SIG-M5 (cell line): Measurements from ENCODE around the gene SPRYD3.
"Not testable (repeated sequence)": the region's sequence is repeated elsewhere in the genome, so short reads cannot be mapped to it uniquely, and the experiment has no call there.

Experiments
- DNase-seq: peaks from one replicate; lab custom pipeline; 2025; lab: John Stamatoyannopoulos, UW

Gene SPRYD3

DNA sequence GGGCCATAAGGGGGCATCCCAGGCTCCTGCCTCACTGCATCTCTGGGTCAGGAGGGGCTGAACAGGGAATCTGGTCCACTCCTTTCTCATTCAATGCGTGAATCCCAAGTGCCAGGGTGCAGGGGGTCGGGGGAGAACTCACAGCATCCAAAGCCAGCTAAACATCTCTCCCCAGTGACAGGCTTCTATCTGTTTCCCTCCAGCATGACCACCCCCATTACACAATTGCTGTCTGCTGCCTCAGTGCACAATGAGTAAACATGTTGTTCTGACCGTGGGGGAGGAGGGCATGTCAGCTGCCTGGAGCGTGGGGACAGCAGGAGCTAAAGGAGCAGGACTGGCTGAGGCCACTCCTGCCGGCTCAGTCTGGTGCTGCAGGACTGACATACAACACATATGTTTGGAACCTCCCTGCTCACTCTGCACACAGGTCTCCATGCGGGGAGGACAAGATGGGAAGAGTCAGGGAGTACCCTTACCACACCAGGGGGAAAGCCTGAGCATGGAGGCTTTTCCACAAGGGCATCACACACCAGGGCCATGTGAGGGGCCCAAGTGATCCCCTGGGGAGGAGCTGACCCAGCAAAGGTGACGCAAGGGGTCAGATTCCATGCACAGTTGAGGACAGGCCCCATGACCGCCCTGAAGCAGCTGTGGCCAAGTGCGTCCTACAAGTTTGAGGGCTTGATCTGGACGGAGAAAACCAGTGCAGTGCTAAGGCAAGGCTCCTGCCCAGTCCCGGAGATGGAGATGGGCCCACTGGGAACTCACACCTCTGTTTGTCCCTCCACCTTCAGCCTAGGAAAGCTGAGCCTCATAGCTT, 27.9 kb downstream of the SPRYD3 start:
- no peak for DNase-seq

DNA sequence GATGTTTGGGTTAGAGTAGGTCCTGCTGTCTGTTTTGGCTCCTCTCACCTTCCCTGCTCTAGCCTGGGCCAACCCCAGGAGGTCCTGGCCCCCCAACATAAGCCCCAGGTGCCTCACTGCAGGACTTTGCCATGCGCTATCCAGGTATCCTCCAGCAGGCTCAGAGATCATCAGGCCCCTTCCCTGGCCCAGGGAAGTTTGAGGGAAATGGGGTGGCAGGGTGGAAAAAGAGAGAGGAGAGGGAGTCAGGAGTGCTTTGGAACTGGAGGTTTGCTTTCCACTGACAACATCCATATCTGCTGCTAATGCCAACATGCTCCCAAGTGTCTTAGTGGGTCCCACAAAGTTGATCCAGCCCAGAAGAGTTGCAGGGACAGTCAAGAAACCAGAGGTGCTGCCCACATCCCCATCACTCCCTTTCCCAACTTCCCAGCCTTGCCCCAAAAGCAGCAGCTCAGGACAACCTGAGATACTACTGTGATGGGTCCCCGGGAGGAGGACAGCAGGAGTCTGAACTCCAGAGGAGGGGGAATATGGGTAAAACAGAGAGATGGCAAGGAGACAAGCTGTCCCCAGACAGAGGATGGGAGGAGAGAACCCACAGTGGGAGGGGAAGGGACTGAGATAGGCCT, 28.6 kb downstream of the SPRYD3 start:
- DNase-seq, result no peak

DNA sequence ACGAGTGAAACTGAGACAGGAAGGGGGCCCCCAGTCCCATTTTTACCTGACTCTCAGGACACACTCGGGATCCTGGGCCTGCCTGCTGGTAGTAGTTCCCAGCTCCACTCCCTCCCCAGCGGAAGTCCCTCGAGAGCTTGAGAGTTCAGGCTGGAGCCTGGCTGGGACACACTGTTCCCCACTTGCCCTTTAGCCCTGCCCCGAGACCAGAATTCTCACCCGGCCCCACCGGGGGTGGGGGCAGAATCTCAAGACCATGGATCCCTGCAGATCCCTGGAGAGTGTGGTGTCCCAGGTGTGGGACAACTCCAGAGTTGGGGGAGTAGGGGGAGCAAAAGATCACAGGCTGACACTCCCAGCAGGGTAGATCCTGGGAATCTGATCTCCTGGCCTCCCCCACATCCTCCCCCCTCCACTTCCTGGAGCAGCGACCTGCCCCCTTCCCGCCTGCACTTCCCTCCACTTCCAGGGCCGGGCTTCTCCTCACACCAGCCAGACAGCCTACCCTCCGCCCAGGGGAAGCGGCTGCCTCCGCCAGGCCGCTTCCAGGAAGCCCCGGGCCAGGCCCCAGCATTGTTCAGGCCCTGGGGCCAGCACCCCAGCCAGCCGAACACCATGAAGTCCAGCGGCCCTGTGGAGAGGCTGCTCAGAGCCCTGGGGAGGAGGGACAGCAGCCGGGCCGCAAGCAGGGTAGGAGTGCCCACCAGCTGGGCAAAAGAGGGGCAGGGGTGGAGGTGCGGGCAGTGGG, 29.4 kb downstream of the SPRYD3 start, which contains the start of gene TNS2:
Gene TNS2 (plus strand): TSS at position 495 of the 748 bp plus-strand sequence. CDS start 121 bp downstream, at position 616.
- DNase-seq, result no peak

DNA sequence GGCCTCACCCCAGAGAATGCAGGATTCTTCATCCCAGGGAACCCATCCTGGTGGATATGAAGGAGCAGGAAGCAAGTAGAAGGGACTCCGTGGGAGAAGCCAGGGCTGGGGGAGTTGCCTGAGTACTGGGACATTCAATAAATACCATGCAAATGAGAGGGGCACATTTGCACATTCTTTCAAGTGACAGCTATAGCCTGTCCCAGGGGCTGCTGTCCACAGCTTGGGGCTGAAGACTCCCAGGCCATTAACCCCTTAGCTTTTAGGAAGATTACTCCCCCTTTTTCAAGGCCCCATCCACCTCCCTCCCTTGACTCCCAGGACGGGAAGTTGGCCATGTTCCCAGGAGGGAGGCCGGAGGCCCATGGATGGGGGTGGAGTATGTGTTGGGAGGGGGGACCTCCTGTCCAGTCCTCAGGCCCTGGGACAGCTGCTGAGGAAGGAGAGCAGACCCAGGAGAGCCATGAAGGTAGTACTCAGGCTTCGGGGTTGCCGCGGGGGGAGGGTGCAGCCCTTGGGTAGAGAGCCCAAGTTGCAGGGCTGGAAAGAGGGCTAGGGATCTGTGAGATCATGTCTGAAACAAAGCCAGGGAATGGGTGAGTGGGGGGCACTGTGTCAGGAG, 30.3 kb downstream of the SPRYD3 start:
- no peak for DNase-seq

DNA sequence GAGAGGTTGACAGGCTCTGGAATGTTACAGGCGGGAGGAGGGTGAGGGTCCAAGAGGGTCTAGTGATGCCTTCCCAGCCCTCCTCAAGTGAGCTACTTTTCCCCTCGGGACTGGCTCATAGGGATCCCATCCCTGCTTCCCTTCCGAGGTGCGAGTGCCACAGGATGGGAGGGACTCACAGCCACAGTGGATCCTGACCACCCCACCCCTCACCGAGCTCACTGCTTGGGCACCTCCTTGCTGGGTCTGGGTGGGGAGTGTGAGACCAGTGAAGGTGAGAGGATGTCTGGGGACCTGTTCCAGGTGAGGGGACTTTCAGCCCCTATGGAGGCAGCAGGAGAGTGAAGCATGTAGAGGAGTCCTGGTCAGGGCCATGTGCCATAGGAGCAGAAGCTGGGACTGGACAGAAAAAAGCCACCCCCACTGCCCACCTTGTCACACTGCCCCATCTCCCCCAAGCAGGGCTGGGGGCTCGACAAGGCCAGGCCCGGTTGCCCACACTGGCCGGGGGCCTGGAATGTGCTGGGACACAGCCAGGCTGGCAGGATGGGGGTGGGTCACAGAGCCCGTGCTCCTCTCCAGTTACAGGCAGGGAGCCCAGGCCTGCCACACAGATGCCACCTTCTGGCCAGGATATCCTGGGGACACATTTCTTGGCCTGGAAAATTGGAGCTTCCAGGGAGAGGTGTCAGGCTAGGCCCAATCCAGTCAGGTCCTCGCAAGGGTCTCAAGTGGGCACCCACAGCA, 31.0 kb downstream of the SPRYD3 start:
- DNase-seq, result no peak

DNA sequence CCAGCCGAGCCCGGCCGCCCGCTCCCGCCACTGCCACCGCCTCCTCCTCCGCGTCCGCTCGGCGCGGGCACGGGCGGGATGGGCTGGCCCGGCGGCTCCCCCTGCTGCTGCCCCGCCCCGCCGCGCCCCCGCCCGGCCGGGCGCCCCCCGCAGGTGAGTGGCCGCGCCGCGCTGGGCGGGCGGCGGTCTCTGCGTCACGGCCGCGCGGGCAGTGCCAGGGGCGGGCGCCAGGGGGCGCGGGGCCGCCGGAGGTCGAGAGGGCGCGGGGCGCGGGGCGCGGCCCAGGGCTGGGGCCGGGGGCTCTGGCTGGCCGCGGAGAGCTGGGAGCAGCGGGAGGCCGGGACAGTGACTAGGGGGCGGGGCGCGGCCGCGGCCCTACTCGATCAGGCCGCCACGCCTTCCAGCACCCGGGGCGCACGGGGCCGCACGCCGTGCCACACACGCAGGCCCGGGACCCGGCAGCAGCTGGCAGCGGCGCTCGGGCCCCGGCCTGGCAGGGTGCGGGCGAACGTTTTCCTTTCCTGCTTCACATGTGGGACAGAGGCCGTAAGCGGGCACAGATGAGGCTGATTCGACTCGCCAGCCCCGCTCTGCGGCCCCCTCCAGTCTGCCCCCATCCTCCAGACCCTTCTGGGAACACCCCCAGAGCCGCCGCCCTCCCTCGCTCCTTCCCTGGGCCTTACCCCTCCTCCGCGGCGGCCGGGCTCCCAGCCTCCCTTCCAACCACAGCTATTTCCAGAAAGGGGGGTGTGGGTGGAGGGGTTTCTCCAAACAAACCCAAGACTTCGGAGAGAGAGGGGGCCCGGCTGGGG, 31.8 kb downstream of the SPRYD3 start:
- DNase-seq, result no peak

DNA sequence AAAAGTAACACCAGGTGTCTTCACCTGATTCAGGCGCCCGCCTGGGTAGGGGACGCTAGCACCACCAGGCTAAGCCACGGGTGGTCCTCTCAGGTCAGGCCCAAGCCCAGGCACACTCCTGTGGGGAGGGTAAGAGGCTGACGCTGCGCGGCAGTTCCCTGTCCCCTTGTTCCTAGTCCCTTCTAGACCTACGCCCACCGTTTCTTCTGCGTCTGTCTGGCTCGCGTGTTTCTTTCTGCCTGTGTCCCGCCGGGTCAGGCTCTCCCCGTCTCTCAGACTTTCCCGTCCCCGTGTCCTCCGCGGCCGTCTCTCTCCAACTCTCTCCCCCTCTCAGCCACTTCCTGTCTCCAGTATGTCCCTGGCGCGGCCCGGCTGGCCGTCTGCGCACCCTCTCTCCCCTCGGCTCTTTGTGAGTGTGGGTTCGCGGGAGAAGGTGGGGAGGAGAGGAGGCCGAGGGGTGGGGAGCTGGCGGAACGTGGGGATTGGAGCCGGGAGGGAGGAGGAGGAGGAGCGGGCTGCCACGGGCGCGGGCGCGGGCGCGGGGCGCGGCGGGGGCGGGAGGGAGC, 32.5 kb downstream of the SPRYD3 start:
- no peak for DNase-seq

DNA sequence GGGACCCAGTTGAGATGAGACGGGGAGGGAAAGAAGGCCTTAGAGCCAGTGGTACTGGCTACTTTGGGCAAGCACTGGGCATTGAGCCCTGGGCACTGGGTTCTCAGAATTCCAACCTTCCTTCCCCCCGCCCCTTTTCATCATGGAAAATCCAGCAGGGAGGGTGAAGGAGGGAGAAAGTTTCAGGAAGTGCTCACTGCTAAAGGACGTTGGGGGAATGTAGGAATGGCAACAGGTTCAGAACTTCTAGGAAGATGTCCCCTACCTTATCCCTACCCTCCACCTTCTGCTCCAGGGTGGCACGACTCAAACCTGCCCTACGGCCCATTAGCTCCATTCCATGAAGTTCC, 33.5 kb downstream of the SPRYD3 start:
- DNase-seq, result no peak

DNA sequence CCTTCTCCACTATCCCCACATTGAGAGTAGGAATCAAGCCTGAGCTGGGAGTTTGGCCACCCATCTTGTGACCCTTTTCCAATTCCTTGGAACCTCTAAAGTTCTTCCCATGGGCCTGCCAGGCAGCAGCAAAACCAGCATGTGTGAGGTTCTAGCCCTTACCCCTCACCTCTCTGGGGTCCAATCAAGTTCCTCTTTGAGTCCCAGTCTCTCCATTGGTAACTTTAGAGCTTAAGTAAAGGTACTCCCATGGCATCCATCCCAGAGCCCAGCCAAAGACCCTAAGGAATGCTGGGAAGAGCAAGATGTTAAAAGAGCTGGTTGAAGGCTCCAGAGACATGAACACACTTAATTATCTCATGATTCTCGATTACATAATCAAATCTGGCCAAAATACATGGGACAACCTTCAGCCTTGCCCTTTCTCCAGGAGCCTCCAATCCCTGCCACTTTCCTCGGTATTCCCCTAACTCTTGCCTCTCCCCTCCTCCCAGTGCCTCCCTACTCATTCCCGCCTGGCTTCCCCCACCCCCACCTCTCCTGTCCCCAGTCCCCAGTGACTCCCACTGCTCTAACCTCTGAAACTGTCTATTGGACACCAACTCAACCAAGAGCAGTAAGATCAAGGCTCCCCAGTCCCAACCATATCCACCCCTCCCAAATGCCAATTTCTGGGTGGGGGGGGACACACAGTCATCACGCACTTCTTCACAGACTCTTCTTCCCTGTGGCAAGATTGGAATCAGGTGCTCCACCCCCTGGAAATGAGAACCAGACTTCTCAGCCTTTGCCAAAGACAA, 34.1 kb downstream of the SPRYD3 start:
- no peak for DNase-seq

DNA sequence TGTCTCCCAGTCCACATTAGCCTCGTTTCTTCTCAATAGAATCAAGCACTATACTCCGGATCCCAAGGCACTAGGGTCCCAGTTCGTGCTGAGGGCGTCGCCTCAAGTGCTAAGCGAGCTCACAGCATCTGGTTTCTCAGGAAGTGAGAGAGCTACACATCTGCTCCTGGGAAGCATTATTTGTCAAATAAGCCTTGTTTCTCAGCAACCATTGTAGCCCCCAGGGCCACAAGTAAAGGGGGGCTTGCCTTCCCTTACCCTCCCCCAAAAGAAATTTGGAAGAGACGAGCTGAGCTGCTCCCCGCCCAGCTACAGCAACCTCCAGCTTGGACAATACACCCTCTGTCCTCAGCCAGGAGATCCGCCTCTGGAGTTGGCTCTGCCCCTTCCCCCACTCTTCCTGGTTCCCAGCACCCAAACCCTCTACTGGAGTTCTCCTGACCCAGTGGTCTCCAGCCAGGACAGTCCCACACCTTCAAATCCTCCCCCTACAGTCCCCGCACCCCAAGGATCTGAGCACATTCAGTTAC, 35.1 kb downstream of the SPRYD3 start:
- no peak for DNase-seq

DNA sequence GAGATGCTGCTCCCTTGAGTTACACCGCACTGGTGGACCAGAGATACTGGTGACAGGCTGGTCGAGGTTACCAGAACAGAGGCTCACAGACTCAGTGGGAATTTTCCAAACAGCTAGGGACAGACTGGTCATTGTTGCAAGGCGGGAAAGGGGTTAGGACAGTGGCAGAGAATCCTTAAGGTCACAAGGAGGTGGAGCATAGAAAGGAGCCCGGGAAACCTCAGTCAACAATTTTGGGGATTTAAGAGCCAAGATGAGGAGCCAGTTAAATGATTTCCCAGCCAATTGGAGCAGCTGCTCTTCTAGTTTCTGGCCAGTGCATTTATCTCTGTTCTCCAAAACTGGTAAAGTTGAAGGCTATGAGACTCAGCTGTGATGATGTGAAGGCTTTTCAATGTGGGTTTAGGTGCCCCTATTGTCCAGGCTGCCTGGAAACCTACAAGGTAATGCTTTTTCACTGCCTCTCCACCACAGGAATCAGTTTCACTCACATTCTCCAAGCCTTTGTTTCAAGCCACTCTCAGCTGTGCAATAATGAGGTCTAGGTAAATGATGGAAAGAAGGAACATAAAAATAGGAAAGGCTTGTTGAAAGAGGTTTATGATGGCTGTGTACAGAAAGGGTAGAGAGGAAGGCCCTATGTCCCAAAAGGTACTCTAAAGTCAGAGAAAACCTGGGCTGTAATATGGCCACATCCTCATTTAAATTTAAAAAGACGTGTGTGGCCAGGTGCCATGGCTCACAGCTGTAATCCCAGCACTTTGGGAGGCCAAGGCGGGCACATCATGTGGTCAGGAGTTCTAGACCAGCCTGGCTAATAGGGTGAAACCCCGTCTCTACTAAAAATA, 36.4 kb downstream of the SPRYD3 start:
- DNase-seq, result no peak

DNA sequence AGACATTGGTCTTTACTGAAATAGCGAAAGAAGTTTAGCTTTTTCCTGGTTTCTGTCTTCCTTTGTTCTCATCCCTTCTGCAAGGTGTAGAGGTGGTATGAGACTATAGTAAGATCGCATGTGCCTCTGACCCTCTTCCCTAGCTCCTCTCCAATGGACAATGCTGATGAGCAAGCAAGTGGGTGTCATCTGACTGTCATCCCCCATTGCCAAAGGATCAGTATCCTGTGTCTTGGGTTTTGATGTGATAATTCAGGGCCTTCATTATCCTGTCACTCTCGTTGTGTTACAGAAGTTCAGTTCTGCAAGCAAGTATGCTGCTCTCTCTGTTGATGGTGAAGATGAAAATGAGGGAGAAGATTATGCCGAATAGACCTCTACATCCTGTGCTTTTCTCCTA, 39.3 kb downstream of the SPRYD3 start:
- no peak for DNase-seq

DNA sequence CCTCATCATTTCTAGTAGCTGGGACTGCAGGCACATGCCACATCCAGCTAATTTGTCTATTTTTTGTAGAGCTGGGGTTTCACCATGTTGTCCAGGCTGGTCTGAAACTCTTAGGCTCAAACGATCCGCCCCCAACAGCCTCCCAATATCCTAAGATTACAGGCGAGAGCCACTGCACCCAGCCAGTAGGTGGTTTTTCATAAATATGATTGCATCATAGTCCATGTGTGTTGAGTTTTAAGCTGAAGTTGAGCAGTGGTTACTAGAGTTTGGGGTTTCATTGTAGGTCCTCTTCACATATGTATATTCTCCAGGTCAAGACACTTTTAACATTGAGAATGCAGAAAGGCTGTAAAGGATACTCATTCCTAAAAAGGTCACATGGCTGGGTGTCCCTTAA, 42.4 kb downstream of the SPRYD3 start:
- no peak for DNase-seq

DNA sequence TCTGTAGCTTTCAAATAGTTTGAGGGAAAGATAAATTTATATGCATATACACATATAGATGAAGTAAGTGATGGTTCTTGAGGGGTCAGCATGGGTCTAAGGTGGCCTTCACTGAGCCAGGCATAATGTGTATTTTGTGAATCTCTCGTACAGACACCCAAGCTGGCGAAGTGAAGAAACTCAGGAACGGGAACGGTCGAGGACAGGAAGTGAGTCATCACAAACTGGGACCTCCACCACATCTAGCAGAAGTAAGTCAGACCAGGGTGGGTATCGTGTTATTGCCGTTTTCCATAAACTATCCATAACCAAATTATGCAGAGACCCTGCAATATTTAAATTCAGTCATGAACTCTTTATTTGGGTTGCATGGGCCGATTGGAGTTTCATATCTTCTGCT, 44.7 kb downstream of the SPRYD3 start:
- DNase-seq, result no peak

DNA sequence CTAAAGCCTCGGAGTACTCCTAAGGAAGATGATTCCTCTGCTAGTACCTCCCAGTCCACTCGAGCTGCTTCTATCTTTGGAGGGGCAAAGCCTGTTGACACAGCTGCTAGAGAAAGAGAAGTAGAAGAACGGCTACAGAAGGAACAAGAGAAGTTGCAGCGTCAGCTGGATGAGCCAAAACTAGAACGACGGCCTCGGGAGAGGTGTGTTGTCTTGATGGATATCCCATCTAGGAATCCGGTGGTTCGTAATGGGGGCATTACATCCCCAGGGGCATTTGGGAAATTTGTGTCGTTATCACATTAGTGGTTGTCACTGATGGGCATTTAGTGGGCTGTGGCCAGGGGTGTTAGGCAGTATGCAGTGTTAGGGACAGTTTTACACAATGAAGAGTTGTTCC, 45.4 kb downstream of the SPRYD3 start:
- DNase-seq, result not testable (repeated sequence)

DNA sequence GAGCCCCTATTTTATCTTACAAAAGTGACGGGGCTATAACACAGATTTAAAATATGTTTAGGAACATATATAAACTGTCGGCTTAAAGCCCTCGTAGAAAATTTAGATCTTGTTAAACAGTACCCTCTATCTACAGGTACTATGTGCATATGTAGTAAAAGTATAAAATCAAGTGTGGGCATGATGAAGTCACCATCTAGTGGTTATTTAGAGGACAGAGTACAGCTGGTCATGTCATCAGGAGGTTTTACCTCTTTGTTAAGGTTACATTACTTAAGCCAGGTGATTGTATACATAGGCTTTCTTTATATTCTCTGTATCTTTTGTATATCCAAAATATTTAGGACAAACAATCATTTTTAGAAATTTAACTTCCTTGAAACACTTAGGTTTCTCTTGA, 47.6 kb downstream of the SPRYD3 start:
- no peak for DNase-seq

DNA sequence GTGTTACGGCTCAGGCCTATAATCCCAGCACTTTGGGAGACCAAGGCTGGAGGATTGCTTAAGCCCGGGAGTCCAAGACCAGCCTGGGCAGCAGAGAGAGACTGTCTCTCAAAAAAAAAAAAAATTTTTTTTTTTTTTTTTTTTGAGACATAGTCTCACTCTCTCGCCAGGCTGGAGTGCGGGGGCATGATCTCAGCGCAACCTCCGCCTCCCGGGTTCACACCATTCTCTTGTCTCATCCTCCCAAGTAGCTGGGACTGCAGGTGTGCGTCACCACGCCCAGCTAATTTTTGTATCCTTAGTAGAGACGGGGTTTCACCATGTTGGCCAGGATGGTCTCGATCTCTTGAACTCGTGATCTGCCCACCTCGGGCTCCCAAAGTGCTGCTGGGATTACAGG, 52.2 kb downstream of the SPRYD3 start:
- DNase-seq, result not testable (repeated sequence)

DNA sequence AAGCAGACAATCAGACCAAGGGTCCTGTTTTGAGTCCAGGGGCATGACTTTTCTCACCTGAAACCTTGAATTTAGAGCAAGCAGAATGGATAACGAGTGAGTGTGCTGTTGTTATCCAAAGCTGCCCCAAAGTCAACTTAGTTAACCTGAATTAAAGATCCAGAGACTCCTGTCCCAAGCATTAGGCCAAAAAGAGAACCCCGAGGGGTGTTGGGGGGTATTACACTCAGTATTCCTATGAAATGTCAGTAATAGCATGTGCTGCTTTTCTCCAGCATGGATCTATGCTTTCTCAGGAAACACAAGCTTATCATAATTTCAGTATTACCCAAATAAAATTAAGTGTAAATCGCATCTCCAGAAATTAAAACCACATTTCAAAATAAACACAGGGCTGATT, 53.9 kb downstream of the SPRYD3 start:
- no peak for DNase-seq

DNA sequence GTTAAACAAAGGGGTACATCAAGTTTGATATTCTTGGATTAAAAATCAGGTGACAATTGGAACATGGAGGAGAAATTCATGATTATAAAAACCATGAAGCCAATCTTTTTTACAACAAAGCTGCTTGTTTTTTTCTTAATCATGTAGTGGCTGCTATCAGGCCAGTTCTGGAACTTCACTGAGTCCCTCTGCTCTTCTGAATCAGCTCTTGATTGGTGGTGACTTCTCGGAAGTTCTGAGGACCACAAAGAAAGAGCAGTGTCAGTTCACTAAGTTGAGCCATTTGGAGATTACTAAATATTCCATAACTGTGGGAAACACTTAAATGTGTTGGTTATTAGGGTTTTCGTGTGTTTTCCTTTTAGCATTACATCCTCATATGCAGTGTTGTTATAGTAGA, 64.5 kb downstream of the SPRYD3 start:
- DNase-seq, result no peak
